A549 (cell line): Measurements from ENCODE around the gene EXOSC6.
"Not testable (repeated sequence)": the region's sequence is repeated elsewhere in the genome, so short reads cannot be mapped to it uniquely, and the experiment has no call there.

Experiments used
- POLR2A ChIP-seq: IDR thresholded peaks from 2 replicates; pipeline ENCODE4 v1.6.1; 2012; ENCODE audit warnings: mild to moderate bottlenecking, low read length
- RNF2 ChIP-seq: fragments of 200-600 bp; sonication (generic); IDR thresholded peaks from 2 replicates; pipeline ENCODE4 v1.6.1; 2016; ENCODE audit warnings: low read depth, mild to moderate bottlenecking, antibody characterized with exemption, moderate library complexity, borderline replicate concordance

DNA sequence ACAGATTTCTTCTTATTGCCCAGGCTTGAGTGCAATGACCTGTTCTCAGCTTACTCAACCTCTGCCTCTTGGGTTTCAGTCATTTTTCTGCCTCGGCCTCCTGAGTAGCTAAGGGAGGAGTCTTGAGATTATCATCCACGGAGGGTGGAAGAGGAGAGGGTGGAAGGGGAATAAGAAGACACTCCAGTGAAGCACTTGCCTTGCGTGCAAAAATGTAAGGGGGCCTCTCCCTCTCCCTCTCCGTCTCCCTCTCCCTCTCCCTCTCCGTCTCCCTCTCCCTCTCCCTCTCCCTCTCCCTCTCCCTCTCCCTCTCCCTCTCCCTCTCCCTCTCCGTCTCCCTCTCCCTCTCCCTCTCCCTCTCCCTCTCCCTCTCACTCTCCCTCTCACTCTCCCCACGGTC, 48.2 kb downstream of the EXOSC6 start:
- TF ChIP-seq POLR2A, RNF2: not testable (repeated sequence)
